Prostate gland (tissue), 2 donors: ENCODE measurements around the gene OR5M8. TPM values are rescaled to one million over a fixed set of nuclear protein-coding genes. Genes with fewer than 3 reads are reported as not detected.

Experiments
- DNase-seq: peaks from one replicate; pipeline ENCODE4 v3.0.0-alpha.2; 2019; ENCODE audit warnings: low spot score
- H3K27ac ChIP-seq, 2 donors: fragments of 200-600 bp; sonication (generic); 2 replicates each; pipeline ENCODE4 v1.5.1; 2017 to 2019
- H3K27me3 ChIP-seq: fragments of 200-600 bp; sonication (generic); replicated peaks from 2 replicates; pipeline ENCODE4 v1.5.1; 2019; ENCODE audit not compliant: insufficient read depth
- H3K36me3 ChIP-seq, 2 donors: fragments of 200-600 bp; sonication (generic); 1 replicate in 1 of 2; 2 replicates in 1 of 2; pipeline versions ENCODE4 v1.5.1 to v1.8.1; 2017 to 2019
- H3K4me1 ChIP-seq: fragments of 200-600 bp; sonication (generic); replicated peaks from 2 replicates; pipeline ENCODE4 v1.5.1; 2019
- H3K4me3 ChIP-seq, 2 donors: fragments of 200-600 bp; sonication (generic); 2 replicates each; pipeline ENCODE4 v1.5.1; 2017 to 2019
- H3K9me3 ChIP-seq: fragments of 200-600 bp; sonication (generic); 2 replicates; pipeline ENCODE4 v1.5.1; 2017
- POLR2A ChIP-seq: fragments of 450-650 bp; IDR thresholded peaks from one replicate; pipeline ENCODE4 v1.6.1; 2016; ENCODE audit warnings: antibody characterized with exemption, mild to moderate bottlenecking
- POLR2AphosphoS5 ChIP-seq: sonication (generic); formaldehyde crosslinking; IDR thresholded peaks from one replicate; pipeline ENCODE4 v1.6.1; 2017; ENCODE audit warnings: antibody characterized with exemption
- WGBS: methylation state at CpG from one replicate; pipeline ENCODE4 v1.1.5; 2018; 5-methylcytosine and 5-hydroxymethylcytosine counted together
- intact Hi-C: fragments of 100-400 bp; cut with DNase I; formaldehyde crosslinking; loops from one replicate; pipeline ENCODE4 v1.14.2; 2022
- total RNA-seq, 2 donors: library from RNA; depleted of rRNA; stranded (reverse); fragments of >200 nt; gene quantifications; one replicate each; pipeline ENCODE4 v1.1.0, GENCODE V29; 2016
- TF ChIP-seq, protein P1 (sequence below), 4 experiments: fragments of 200-600 bp in 2 of 4; fragments of 450-650 bp in 2 of 4; sonication (generic) in 2 of 4; IDR thresholded peaks; 1 replicate in 3 of 4; 2 replicates in 1 of 4; pipeline ENCODE4 v1.5.1; 2016 to 2019; ENCODE audit warnings: antibody characterized with exemption in 4 of 4, mild to moderate bottlenecking in 2 of 4, moderate library complexity in 2 of 4

The OR5M8 gene
- not detected for total RNA-seq

- WGBS = 79% methylated on average over 7 of the region's 7 CpGs
- TF ChIP-seq, protein P1, sequence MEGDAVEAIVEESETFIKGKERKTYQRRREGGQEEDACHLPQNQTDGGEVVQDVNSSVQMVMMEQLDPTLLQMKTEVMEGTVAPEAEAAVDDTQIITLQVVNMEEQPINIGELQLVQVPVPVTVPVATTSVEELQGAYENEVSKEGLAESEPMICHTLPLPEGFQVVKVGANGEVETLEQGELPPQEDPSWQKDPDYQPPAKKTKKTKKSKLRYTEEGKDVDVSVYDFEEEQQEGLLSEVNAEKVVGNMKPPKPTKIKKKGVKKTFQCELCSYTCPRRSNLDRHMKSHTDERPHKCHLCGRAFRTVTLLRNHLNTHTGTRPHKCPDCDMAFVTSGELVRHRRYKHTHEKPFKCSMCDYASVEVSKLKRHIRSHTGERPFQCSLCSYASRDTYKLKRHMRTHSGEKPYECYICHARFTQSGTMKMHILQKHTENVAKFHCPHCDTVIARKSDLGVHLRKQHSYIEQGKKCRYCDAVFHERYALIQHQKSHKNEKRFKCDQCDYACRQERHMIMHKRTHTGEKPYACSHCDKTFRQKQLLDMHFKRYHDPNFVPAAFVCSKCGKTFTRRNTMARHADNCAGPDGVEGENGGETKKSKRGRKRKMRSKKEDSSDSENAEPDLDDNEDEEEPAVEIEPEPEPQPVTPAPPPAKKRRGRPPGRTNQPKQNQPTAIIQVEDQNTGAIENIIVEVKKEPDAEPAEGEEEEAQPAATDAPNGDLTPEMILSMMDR (IDR thresholded peaks at IDR 0.05) = no peak
- TF ChIP-seq POLR2A (no peak), POLR2AphosphoS5 (no peak)
These were observed at the start of gene OR5M8 for GRCh38 chr11:56491270-56491669. Gene OR5M8 (minus strand): TSS chr11:56491370. CDS start chr11:56491370, 0 bp downstream.

DNA sequence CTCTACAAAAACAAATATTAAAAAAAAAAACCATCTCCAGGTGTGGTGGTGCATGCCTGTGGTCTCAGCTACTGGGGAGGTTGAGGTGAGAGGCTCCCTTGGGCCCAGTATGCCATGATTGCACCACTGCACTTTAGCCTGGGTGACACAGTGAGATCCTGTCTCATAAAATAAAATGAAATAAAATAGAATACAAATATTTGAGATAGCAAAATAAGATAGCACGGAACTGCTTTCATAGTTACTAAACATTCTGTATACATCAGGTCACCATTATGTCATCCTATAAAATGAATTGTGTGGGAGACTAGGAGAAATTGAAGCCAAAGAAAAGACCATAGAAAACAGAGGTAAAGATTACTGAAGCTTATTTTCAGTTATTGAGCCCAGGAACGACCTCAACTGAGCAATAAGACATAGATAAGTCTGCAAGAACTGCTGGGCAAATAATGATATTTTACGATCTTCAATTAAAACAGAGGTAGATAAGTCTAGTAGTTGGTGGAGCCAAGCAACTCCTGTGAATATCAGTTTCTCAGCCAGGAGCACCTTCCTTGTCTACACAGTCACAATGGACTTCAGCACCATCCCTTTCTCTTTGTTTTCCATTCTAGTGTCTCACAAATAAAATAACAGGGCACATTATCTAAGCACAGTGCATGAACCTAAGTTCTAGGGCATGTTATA lies 42.0 kb upstream of the OR5M8 start:
- H3K27me3 ChIP-seq = no peaks in the 10 kb centered on the region
- no peak overlapping the region for H3K4me3 ChIP-seq
- WGBS = 23% methylated on average over 3 of the region's 3 CpGs
- no peak for DNase-seq
- no peaks in the 10 kb centered on the region for H3K9me3 ChIP-seq
- H3K27ac ChIP-seq = no peak overlapping the region
- no peaks in the 10 kb centered on the region for H3K36me3 ChIP-seq
- H3K4me1 ChIP-seq = no peaks in the 10 kb centered on the region
- intact Hi-C loops = no loop called here
- TF ChIP-seq, protein P1 (IDR thresholded peaks at IDR 0.05) = no peak
- TF ChIP-seq POLR2A = no peak
- peak; percentile 15 for TF ChIP-seq POLR2AphosphoS5

More at GRCh38 chr11:56491270-56491669, at the start of gene OR5M8:
- DNase-seq = no peak
- H3K4me3 ChIP-seq = no peak within 1 kb of the TSS
- no peaks in the 10 kb centered on the region for H3K27me3 ChIP-seq
- H3K27ac ChIP-seq = no peak within 1 kb of the TSS
- no peaks in the 10 kb centered on the region for H3K4me1 ChIP-seq
- H3K36me3 ChIP-seq = no peaks in the 10 kb centered on the region
- no peaks in the 10 kb centered on the region for H3K9me3 ChIP-seq
- intact Hi-C loops = no loop called here

DNA sequence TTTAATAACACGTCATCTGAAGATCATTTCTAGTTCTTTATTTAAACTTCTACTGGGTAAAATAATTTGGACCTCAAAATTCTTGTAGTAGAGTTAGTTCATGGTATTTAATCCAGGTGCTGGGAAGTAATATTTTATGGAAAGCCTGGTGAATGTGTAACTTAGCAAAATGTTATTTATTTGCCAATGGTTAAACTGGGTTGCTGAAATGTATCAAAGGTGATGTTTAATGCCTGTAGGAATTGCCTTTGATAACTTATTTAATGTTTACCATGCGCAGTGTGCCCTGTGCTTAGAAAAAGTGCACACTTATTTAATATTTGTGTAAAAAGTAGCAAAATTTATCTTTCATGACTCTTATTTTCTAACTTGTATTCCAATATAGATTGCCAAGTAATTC lies 40.7 kb upstream of the OR5M8 start:
- intact Hi-C loops = no loop called here
- no peak for DNase-seq
- 81% methylated on average over 2 of the region's 2 CpGs for WGBS
- no peaks in the 10 kb centered on the region for H3K27me3 ChIP-seq
- no peak overlapping the region for H3K4me3 ChIP-seq
- no peaks in the 10 kb centered on the region for H3K4me1 ChIP-seq
- no peaks in the 10 kb centered on the region for H3K9me3 ChIP-seq
- no peak overlapping the region for H3K27ac ChIP-seq
- TF ChIP-seq, protein P1 (IDR thresholded peaks at IDR 0.05) = no peak
- H3K36me3 ChIP-seq = no peaks in the 10 kb centered on the region

DNA sequence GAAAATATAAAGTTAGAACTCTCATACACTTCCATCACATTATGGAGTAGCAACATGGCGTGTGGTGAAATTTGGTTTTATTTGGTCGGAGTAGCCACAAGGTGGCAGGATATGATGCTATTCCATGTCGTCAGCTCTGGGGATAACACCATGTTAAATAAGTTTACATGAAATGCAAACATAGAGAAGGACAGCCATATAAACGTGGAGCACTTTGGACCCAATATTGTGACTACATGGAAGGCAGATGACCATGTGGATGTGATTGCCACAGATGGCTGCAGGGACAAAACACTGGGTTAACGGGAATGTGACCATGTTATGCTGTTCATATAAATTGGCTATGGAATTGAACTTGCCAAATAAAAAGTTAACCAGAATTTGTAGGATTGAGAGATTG lies 30.8 kb upstream of the OR5M8 start:
- Histone ChIP-seq H3K4me1 (no peaks in the 10 kb centered on the region), H3K36me3 (no peaks in the 10 kb centered on the region), H3K9me3 (no peaks in the 10 kb centered on the region), H3K4me3 (no peak overlapping the region), H3K27me3 (no peaks in the 10 kb centered on the region), H3K27ac (no peak overlapping the region)
- no peak for DNase-seq
- TF ChIP-seq, protein P1 (IDR thresholded peaks at IDR 0.05) = peak in 2 of 4 experiments; percentile 35 to 40
- TF ChIP-seq POLR2A = no peak
- intact Hi-C loops = no loop called here
- 57% methylated on average over 5 of the region's 5 CpGs for WGBS

GRCh38 chr11:56513280-56513679 lies 22.1 kb upstream of the OR5M8 start:
- WGBS = 71% methylated on average over 1 of the region's 1 CpG
- no peaks in the 10 kb centered on the region for H3K27me3 ChIP-seq
- H3K4me3 ChIP-seq = no peak overlapping the region
- no peak overlapping the region for H3K27ac ChIP-seq
- H3K36me3 ChIP-seq = no peaks in the 10 kb centered on the region
- H3K9me3 ChIP-seq = no peaks in the 10 kb centered on the region
- no peak for DNase-seq
- TF ChIP-seq POLR2AphosphoS5 = no peak
- TF ChIP-seq, protein P1 (IDR thresholded peaks at IDR 0.05) = no peak
- no peak for TF ChIP-seq POLR2A
- H3K4me1 ChIP-seq = no peaks in the 10 kb centered on the region
- intact Hi-C loops = no loop called here
